Glomerular endothelial cell (primary cell): ENCODE results near the gene MSX1. TPM values are rescaled to one million over a fixed set of nuclear protein-coding genes. Genes with fewer than 3 reads are reported as not detected.

Experiments used
- DNase-seq: peaks from one replicate; pipeline ENCODE4 v3.0.0-alpha.2; 2011; ENCODE audit warnings: low read depth, low spot score; ENCODE audit errors: extremely low read depth
- total RNA-seq: library from RNA; depleted of rRNA; stranded (reverse); fragments of >200 nt; gene quantifications from 2 replicates; pipeline ENCODE4 v1.2.3, GENCODE V29; 2015

Gene MSX1
- total RNA-seq, 1 donor from 2014 or later = 13.0 TPM

- DNase-seq = no peak
Measured at GRCh38 chr4:4856071-4857000, 3.1 kb upstream of the MSX1 start.

- no peak for DNase-seq
Measured at GRCh38 chr4:4857001-4857808, 2.3 kb upstream of the MSX1 start.

- DNase-seq = no peak
Measured at GRCh38 chr4:4857809-4858508, 1.5 kb upstream of the MSX1 start.

- DNase-seq = no peak
Measured at GRCh38 chr4:4858527-4859324, 739 bp upstream of the MSX1 start.

- DNase-seq = no peak
Measured at GRCh38 chr4:4859799-4860599, 534 bp downstream of the MSX1 start.

- DNase-seq = no peak
Measured at GRCh38 chr4:4860600-4861389, 1.3 kb downstream of the MSX1 start.

- DNase-seq = no peak
Measured at GRCh38 chr4:4861390-4862018, 2.0 kb downstream of the MSX1 start.

- DNase-seq = no peak
Measured at GRCh38 chr4:4862071-4862551, 2.6 kb downstream of the MSX1 start.

GRCh38 chr4:4862665-4863482, 3.4 kb downstream of the MSX1 start:
- no peak for DNase-seq

GRCh38 chr4:4864443-4864939, 5.0 kb downstream of the MSX1 start:
- DNase-seq = no peak

GRCh38 chr4:4864940-4865704, 5.7 kb downstream of the MSX1 start:
- DNase-seq = no peak

GRCh38 chr4:4865705-4866123, 6.2 kb downstream of the MSX1 start:
- DNase-seq = no peak

GRCh38 chr4:4866124-4866865, 6.8 kb downstream of the MSX1 start:
- DNase-seq = no peak

- DNase-seq = no peak
Measured at GRCh38 chr4:4866866-4867374, 7.5 kb downstream of the MSX1 start.

GRCh38 chr4:4867375-4868039, 8.0 kb downstream of the MSX1 start:
- no peak for DNase-seq
